SH-SY5Y (cell line): ENCODE data around the gene RUNX3.

Source experiments
- GATA2 ChIP-seq: IDR thresholded peaks from 2 replicates; pipeline ENCODE4 v1.6.1; 2011; ENCODE audit warnings: mild to moderate bottlenecking, low read depth, low read length
- GATA3 ChIP-seq: IDR thresholded peaks from 2 replicates; pipeline ENCODE4 v1.6.1; 2011; ENCODE audit warnings: low read depth, mild to moderate bottlenecking, low read length, moderate library complexity

DNA sequence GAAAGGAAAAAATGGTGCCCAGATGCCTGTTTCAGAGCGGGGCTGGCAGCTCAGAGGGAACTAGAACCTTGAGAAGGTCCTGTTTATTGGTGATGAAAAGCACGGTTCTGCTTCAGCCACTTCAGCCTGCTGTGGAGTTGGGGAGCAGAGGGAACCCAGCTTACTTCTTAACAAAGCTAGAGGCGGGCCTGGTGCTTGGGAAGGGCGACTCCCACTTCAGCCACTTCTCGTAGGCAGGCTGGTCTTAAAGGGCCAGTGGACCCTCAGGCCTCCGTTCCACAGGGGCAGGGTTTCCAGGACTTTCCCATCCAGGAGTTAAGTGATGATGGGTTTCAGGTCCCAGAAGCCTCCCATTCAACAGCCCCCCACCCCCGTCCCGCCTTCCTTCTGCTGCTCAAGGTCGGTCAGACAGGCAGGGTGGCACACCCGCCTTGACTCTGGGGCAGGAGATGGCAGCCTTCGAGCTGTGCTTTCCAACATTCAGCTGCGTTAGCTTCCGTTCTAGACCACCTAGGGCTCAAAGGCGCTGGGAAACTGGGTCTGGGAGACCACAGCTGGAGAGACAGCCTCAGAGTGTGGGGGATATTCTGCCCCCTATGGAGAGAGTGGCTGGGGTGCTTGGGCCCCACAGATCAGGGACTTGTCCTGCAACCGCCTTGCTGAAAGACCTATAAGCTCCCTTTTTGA is 3.4 kb downstream of the RUNX3 start:
- TF ChIP-seq GATA2 (no peak), GATA3 (no peak)
